Coronary artery (tissue), 2 donors: ENCODE results near the gene RHCG.

Experiments used
- DNase-seq: peaks from one replicate; pipeline ENCODE4 v3.0.0-alpha.2; 2017; ENCODE audit warnings: low spot score
- H3K27ac ChIP-seq, 2 donors: fragments of 200-600 bp; sonication (generic); one replicate each; pipeline ENCODE4 v1.5.1; 2016 to 2019
- H3K4me3 ChIP-seq: fragments of 200-600 bp; sonication (generic); 2 replicates; pipeline ENCODE4 v1.5.1; 2016; ENCODE audit warnings: mild to moderate bottlenecking, moderate library complexity
- TF ChIP-seq, protein P1 (sequence below): fragments of 200-600 bp; sonication (generic); IDR thresholded peaks from one replicate; pipeline ENCODE4 v1.5.1; 2019; ENCODE audit warnings: antibody characterized with exemption

The RHCG gene

DNA sequence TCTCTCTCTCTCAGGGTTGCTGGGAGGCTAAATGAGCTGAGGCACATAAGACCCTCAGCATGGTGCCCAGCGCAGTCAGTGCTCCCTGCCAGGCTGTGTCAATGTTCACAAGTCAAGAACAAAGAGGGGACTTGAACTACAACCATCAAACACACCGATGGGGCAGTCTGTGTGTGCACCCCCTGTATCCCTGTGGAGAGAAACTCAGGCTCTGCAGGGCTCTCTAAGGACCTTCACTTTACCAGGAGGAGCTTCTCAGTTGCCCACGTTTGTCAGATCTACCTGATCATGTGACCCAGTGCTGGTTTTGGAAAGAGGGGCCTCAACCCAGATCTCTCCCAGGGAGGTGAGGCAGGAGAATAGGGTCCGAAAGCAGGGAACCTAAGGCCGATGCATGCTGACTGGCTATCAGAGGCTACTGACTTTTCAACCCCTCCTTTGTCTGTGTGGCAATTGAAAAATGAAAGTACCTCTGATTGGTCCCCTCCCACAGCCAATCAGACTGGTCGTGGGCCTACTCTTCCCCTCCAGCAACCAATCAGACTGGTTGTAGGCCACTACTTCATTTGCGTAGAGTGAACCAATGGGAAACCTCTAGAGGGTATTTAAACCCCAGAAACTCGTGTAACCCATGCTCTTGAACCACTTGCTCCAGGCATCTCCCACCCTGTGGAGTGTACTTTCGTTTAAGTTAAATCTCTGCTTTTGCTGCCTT lies 34.0 kb downstream of the RHCG start:
- DNase-seq, result no peak
- Histone ChIP-seq H3K27ac (no peak overlapping the region), H3K4me3 (no peak overlapping the region)
- TF ChIP-seq, protein P1, sequence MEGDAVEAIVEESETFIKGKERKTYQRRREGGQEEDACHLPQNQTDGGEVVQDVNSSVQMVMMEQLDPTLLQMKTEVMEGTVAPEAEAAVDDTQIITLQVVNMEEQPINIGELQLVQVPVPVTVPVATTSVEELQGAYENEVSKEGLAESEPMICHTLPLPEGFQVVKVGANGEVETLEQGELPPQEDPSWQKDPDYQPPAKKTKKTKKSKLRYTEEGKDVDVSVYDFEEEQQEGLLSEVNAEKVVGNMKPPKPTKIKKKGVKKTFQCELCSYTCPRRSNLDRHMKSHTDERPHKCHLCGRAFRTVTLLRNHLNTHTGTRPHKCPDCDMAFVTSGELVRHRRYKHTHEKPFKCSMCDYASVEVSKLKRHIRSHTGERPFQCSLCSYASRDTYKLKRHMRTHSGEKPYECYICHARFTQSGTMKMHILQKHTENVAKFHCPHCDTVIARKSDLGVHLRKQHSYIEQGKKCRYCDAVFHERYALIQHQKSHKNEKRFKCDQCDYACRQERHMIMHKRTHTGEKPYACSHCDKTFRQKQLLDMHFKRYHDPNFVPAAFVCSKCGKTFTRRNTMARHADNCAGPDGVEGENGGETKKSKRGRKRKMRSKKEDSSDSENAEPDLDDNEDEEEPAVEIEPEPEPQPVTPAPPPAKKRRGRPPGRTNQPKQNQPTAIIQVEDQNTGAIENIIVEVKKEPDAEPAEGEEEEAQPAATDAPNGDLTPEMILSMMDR, result no peak

DNA sequence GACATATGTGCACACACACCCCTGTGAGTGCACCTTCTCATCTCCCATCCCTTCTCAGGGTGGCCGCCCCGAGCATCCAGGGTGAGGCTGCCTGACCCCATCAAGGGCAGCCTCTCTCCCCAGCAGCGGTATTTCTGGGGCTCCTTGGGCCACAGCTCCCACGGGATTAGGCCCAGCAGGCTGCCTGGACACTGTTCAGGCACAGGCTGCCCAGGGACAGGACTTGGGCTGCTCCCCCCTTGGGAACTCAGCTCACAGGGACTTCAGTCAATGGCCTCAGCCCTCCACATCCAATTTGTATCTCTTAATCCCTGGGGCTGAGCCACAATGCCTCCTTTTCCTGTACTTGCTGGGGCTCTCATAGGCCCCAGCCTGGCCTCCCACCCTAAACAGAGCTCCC lies 35.0 kb downstream of the RHCG start:
- TF ChIP-seq, protein P1, result no peak
- DNase-seq, result no peak
- no peak overlapping the region for H3K4me3 ChIP-seq
- H3K27ac ChIP-seq, result no peak overlapping the region

DNA sequence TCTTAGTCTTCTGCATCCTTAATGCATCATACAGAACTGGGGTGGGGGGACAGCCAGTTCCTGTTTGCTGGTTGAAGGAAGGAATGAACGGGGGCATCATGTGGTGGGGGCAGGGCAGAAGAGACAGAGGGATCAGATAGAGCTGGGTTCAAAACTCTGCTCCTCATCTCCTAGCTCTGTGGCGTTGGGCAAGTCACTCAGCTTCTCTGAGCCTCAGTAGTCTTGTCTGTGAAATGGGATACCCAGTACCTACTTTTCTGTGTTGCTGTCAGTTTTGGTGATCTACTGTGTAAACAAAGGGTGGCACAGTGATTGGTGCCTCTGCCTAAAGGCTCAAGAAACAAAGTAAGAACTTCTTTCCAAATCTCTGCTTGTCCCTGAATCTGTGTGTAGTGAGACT lies 36.3 kb downstream of the RHCG start:
- H3K4me3 ChIP-seq, result no peak overlapping the region
- H3K27ac ChIP-seq, result no peak overlapping the region
- DNase-seq, result no peak
- TF ChIP-seq, protein P1, result no peak

DNA sequence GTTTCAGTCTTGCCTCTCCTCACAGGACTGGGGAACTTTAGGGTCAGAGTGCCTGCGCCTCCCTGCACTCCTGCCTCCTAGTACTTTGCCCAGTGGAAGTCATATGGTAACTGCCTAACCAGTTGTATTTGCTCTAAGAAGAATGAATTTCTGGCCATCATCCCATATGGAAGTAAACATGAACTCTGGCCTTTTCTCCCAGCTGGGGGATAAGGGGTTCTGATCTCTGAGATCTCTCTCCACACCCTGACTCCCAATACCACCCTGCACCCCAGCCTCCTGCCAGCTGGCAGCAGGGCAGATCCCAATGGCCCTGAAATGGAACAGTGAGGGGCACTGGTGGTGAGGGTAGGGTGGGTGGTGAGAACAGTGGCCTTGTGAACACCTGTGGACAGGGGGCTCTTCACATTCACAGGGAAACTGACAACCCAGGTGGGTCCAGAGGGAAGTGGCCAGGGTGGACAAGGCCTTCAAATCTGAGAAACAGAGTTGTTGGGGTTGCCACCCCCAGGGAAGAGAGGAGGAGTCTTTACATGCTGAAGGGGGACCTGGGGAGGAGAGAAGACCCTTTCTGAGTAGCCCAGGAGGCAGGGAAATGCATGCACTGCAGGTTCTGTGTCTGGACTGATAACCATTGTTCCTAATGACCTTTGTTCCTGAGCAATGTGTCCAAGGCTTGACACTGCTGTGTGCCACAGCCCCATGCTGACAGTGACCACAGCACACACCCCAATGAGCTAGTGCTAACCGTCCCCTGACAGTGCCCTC lies 36.9 kb downstream of the RHCG start:
- H3K4me3 ChIP-seq, result no peak overlapping the region
- no peak for DNase-seq
- H3K27ac ChIP-seq, result no peak overlapping the region
- TF ChIP-seq, protein P1, result no peak

DNA sequence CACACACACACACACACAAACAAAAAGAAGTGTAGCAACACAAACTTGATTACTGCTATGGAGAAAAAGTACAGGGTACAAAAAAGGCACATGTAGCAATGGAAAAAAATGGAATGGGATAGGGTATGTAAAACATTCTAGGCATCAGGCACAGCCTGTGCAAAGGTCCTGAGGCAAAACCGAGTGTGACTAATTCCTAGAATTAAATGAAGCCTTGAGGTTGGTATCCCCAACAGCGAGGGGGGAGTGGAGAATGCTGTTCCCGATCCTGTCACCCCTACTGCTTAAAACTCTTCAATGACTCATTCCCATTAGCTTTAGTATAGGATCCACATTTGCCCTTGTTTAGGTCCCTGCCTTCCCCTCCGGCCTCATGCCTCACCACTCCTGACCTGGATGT lies 37.9 kb downstream of the RHCG start:
- Histone ChIP-seq H3K27ac (no peak overlapping the region), H3K4me3 (no peak overlapping the region)
- TF ChIP-seq, protein P1, result no peak
- no peak for DNase-seq

DNA sequence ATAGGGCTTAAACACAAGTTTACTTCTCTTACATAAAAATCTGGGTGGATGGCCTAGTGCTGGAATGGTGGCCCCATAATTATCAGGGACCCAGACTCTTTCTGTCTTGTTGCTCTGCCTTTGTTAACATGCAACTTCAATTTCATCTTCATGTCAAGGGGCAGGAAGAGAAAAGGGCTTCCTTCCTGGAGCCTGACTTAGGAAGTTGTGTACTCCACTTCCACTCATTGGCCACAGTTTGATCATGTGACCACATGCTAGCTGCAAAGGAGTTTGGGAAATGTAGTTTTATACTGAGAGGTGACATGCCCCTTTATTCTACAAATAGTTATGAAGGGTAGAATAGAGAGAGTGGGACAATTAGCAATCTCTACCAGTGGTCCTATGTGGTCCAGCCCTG lies 39.3 kb downstream of the RHCG start:
- Histone ChIP-seq H3K27ac (no peak overlapping the region), H3K4me3 (no peak overlapping the region)
- TF ChIP-seq, protein P1, result no peak
- DNase-seq, result no peak

DNA sequence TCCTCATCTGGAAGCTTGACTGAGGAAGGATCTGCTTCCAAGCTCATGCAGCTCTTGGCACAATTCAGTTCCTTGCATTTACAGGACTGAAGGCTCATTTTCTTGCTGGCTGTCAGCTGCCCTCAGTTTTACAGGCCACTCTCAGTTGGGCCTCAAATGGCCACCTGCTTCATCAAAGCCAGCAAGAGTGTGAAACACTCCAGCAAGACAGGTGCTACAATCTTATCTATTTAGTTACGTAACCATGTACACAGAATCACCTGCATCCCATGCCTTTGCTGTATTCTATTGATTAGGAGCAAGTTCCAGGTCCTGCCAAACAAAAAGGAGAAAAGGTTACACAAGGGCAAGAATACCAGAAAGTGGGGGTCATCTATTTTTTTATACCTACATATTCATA lies 40.8 kb downstream of the RHCG start:
- Histone ChIP-seq H3K4me3 (no peak overlapping the region), H3K27ac (no peak overlapping the region)
- no peak for DNase-seq
- TF ChIP-seq, protein P1, result no peak
